ENCODE results near the gene KNCN.
A peak's percentile ranks its signal among the peaks of the same experiment; 100 is the strongest.

The KNCN gene

GRCh38 chr1:46568461-46568891 lies 17.0 kb upstream of the KNCN start:
- no peak for DNase-seq (ENCODE audit: low spot score)

GRCh38 chr1:46563341-46563740 lies 11.9 kb upstream of the KNCN start:
- no peak for DNase-seq (ENCODE audit: low spot score)

GRCh38 chr1:46562498-46562897 lies 11.1 kb upstream of the KNCN start:
- no peak for DNase-seq (ENCODE audit: low spot score)

- DNase-seq (ENCODE audit: low spot score), result no peak
Observed at GRCh38 chr1:46558966-46559365, 7.5 kb upstream of the KNCN start.

GRCh38 chr1:46558141-46558963 lies 6.9 kb upstream of the KNCN start:
- no peak for DNase-seq (ENCODE audit: low spot score)

GRCh38 chr1:46557403-46557802 lies 6.0 kb upstream of the KNCN start:
- no peak for DNase-seq (ENCODE audit: low spot score)

- peak; percentile 69 for DNase-seq (ENCODE audit: low spot score)
Observed at GRCh38 chr1:46556822-46557221, 5.4 kb upstream of the KNCN start.

GRCh38 chr1:46555826-46556619 lies 4.6 kb upstream of the KNCN start:
- no peak for DNase-seq (ENCODE audit: low spot score)

- DNase-seq (ENCODE audit: low spot score), result no peak
Observed at GRCh38 chr1:46554597-46555381, 3.3 kb upstream of the KNCN start.

GRCh38 chr1:46554236-46554596 lies 2.8 kb upstream of the KNCN start:
- no peak for DNase-seq (ENCODE audit: low spot score)

- no peak for DNase-seq (ENCODE audit: low spot score)
Observed at GRCh38 chr1:46553506-46553905, 2.1 kb upstream of the KNCN start.

- no peak for DNase-seq (ENCODE audit: low spot score)
Observed at GRCh38 chr1:46552357-46553237, 1.1 kb upstream of the KNCN start.

- DNase-seq (ENCODE audit: low spot score), result no peak
Observed at GRCh38 chr1:46550751-46551231, 656 bp downstream of the KNCN start.

GRCh38 chr1:46549697-46550681 lies 1.5 kb downstream of the KNCN start:
- DNase-seq (ENCODE audit: low spot score), result peak; percentile 81

GRCh38 chr1:46547481-46548383 lies 3.7 kb downstream of the KNCN start:
- peak; percentile 70 for DNase-seq (ENCODE audit: low spot score)

GRCh38 chr1:46546210-46546609 lies 5.2 kb downstream of the KNCN start:
- no peak for DNase-seq (ENCODE audit: low spot score)

- DNase-seq (ENCODE audit: low spot score), result no peak
Observed at GRCh38 chr1:46545784-46546183, 5.7 kb downstream of the KNCN start.

GRCh38 chr1:46544561-46545240 lies 6.7 kb downstream of the KNCN start:
- DNase-seq (ENCODE audit: low spot score), result no peak

All from AG08396 (cell line).